GM23248 (cell line): ENCODE measurements around the gene CRYBA1. TPM values are rescaled to one million over a fixed set of nuclear protein-coding genes. Genes with fewer than 3 reads are reported as not detected.

Source experiments
- DNase-seq: peaks from one replicate; pipeline ENCODE4 v3.0.0-alpha.2; 2015
- H2AFZ ChIP-seq: fragments of 200-600 bp; sonication (generic); 2 replicates; pipeline ENCODE4 v1.6.1; 2016; ENCODE audit warnings: antibody characterized with exemption
- H3F3A ChIP-seq: fragments of 200-600 bp; sonication (generic); 2 replicates; pipeline ENCODE4 v1.6.1; 2016; ENCODE audit warnings: mild to moderate bottlenecking, antibody characterized with exemption, mixed run types; ENCODE audit not compliant: insufficient read depth
- H3K27ac ChIP-seq: fragments of 200-600 bp; sonication (generic); 2 replicates; pipeline ENCODE4 v1.5.1; 2016; ENCODE audit warnings: mild to moderate bottlenecking
- H3K27me3 ChIP-seq: fragments of 200-600 bp; sonication (generic); replicated peaks from 2 replicates; pipeline ENCODE4 v1.6.1; 2016; ENCODE audit warnings: mild to moderate bottlenecking; ENCODE audit not compliant: insufficient read depth
- H3K36me3 ChIP-seq: fragments of 200-600 bp; sonication (generic); 2 replicates; pipeline ENCODE4 v1.6.1; 2016; ENCODE audit warnings: low read depth, mild to moderate bottlenecking
- H3K4me1 ChIP-seq: fragments of 200-600 bp; sonication (generic); 2 replicates; pipeline ENCODE4 v1.6.1; 2016; ENCODE audit warnings: mild to moderate bottlenecking; ENCODE audit not compliant: insufficient read depth
- H3K4me2 ChIP-seq: fragments of 200-600 bp; sonication (generic); one replicate; pipeline ENCODE4 v1.6.1; 2016; ENCODE audit warnings: mild to moderate bottlenecking; ENCODE audit not compliant: unreplicated experiment
- H3K4me3 ChIP-seq: fragments of 200-600 bp; sonication (generic); 2 replicates; pipeline ENCODE4 v1.5.1; 2016; ENCODE audit warnings: mild to moderate bottlenecking
- H3K79me2 ChIP-seq: fragments of 200-600 bp; sonication (generic); 2 replicates; pipeline ENCODE4 v1.6.1; 2016; ENCODE audit warnings: mild to moderate bottlenecking; ENCODE audit not compliant: insufficient read depth
- H3K9ac ChIP-seq: fragments of 200-600 bp; sonication (generic); 2 replicates; pipeline ENCODE4 v1.6.1; 2016; ENCODE audit warnings: mild to moderate bottlenecking
- H3K9me2 ChIP-seq: fragments of 200-600 bp; sonication (generic); 2 replicates; pipeline ENCODE4 v1.6.1; 2016; ENCODE audit warnings: mixed run types, mild to moderate bottlenecking, moderate library complexity; ENCODE audit not compliant: insufficient read depth
- H3K9me3 ChIP-seq: fragments of 200-600 bp; sonication (generic); one replicate; pipeline ENCODE4 v1.6.1; 2017; ENCODE audit warnings: low read depth
- H4K20me1 ChIP-seq: fragments of 200-600 bp; sonication (generic); 2 replicates; pipeline ENCODE4 v1.6.0; 2016; ENCODE audit not compliant: insufficient read depth
- EZH2 ChIP-seq: fragments of 200-600 bp; sonication (generic); IDR thresholded peaks from 2 replicates; pipeline ENCODE4 v1.6.1; 2018; ENCODE audit warnings: antibody characterized with exemption, mild to moderate bottlenecking; ENCODE audit not compliant: insufficient read depth, poor library complexity, severe bottlenecking
- EZH2phosphoT487 ChIP-seq: fragments of 200-600 bp; sonication (generic); IDR thresholded peaks from 2 replicates; pipeline ENCODE4 v1.6.1; 2018; ENCODE audit warnings: antibody characterized with exemption, moderate library complexity, mild to moderate bottlenecking, low read depth; ENCODE audit not compliant: insufficient read depth
- WGBS, 2 experiments: methylation state at CpG; one replicate each; pipeline ENCODE4 v1.1.6; 2015 to 2017; ENCODE audit warnings: low lambda C conversion rate in 2 of 2, low coverage in 1 of 2; ENCODE audit errors: missing lambda C conversion rate in 2 of 2; 5-methylcytosine and 5-hydroxymethylcytosine counted together
- in situ Hi-C: fragments of 300-500 bp; cut with MboI; formaldehyde crosslinking; loops from 2 replicates; pipeline ENCODE4 v1.15.0; 2020
- polyA plus RNA-seq: library from polyadenylated mRNA; unstranded; fragments of >200 nt; fragmentation: Nextera tagmentation; extraction: Ambion mirVana; gene quantifications from 2 replicates; pipeline ENCODE4 v1.2.1, GENCODE V29; 2016
- total RNA-seq: library from RNA; depleted of rRNA; stranded (reverse); fragments of >200 nt; shearing (Covaris generic); gene quantifications from 2 replicates; pipeline ENCODE4 v1.2.3, GENCODE V29; 2014

CRYBA1 gene
- total and polyA plus RNA-seq, 2 experiments from 2014 or later = not detected

- peak; percentile 100 for DNase-seq
- peak within 1 kb of the TSS; percentile 87 for H3K4me2 ChIP-seq
- peak within 1 kb of the TSS; percentile 84 for H2AFZ ChIP-seq
- H3K4me1 ChIP-seq = peaks cover 18% of the 10 kb centered on the region
- peak within 1 kb of the TSS; percentile 97 for H3K4me3 ChIP-seq
- H3K9me3 ChIP-seq = no peaks in the 10 kb centered on the region
- H3K27ac ChIP-seq = peak within 1 kb of the TSS; percentile 94
- 0 to 1% methylated on average over 29 to 31 of the region's 31 CpGs for WGBS, 2 experiments
- no peaks in the 10 kb centered on the region for H3K27me3 ChIP-seq
- in situ Hi-C loops = no loop called here
- H3K79me2 ChIP-seq = peaks cover 45% of the 10 kb centered on the region
- H3K36me3 ChIP-seq = peaks cover 10% of the 10 kb centered on the region; the same call in 1 of the 2 replicates
- peaks cover 33% of the 10 kb centered on the region for H3F3A ChIP-seq
- H3K9me2 ChIP-seq = no peaks in the 10 kb centered on the region
- H4K20me1 ChIP-seq = peaks cover 22% of the 10 kb centered on the region; the same call in 1 of the 2 replicates
- no peak for TF ChIP-seq EZH2
- H3K9ac ChIP-seq = peak within 1 kb of the TSS; percentile 92
Observed at GRCh38 chr17:29293890-29294579, 47.4 kb downstream of the CRYBA1 start, which contains the start of gene NUFIP2. NUFIP2 (minus strand) TSS chr17:29294148; CDS start chr17:29294059, 89 bp downstream.

- Histone ChIP-seq H3K9ac (peak overlapping the region; percentile 92), H3K9me3 (no peaks in the 10 kb centered on the region), H3K36me3 (peaks cover 8% of the 10 kb centered on the region; the same call in 1 of the 2 replicates), H3F3A (peaks cover 31% of the 10 kb centered on the region), H2AFZ (peak overlapping the region; percentile 84), H3K4me2 (peak overlapping the region; percentile 77), H3K27ac (peak overlapping the region; percentile 94), H3K9me2 (no peaks in the 10 kb centered on the region), H3K4me3 (peak overlapping the region; percentile 97), H3K4me1 (peaks cover 13% of the 10 kb centered on the region), H4K20me1 (peaks cover 18% of the 10 kb centered on the region; the same call in 1 of the 2 replicates), H3K27me3 (no peaks in the 10 kb centered on the region), H3K79me2 (peaks cover 40% of the 10 kb centered on the region)
- in situ Hi-C loops = no loop called here
- TF ChIP-seq EZH2phosphoT487 (no peak), EZH2 (no peak)
- DNase-seq = no peak
- WGBS, 2 experiments = 1 to 2% methylated on average over 2 of the region's 2 CpGs
Observed at GRCh38 chr17:29294580-29294900, 47.9 kb downstream of the CRYBA1 start.

- Histone ChIP-seq H3K4me3 (no peak overlapping the region), H3K4me2 (no peak overlapping the region), H3K27ac (no peak overlapping the region), H3K4me1 (peaks cover 4% of the 10 kb centered on the region), H3F3A (peaks cover 27% of the 10 kb centered on the region), H3K9me3 (no peaks in the 10 kb centered on the region), H3K36me3 (no peaks in the 10 kb centered on the region), H3K27me3 (no peaks in the 10 kb centered on the region), H3K9me2 (no peaks in the 10 kb centered on the region), H4K20me1 (peaks cover 10% of the 10 kb centered on the region; the same call in 1 of the 2 replicates), H3K9ac (no peak overlapping the region), H2AFZ (no peak overlapping the region), H3K79me2 (peaks cover 32% of the 10 kb centered on the region)
- in situ Hi-C loops = no loop called here
- WGBS, 2 experiments = 85 to 86% methylated on average over 3 of the region's 3 CpGs
- TF ChIP-seq EZH2 = no peak
- TF ChIP-seq EZH2phosphoT487 = no peak
- no peak for DNase-seq
Observed at GRCh38 chr17:29295420-29295819, 48.8 kb downstream of the CRYBA1 start.

GRCh38 chr17:29299031-29299430 lies 52.4 kb downstream of the CRYBA1 start:
- no peak overlapping the region for H3K9ac ChIP-seq
- WGBS, 2 experiments = 90 to 91% methylated on average over 2 of the region's 2 CpGs
- in situ Hi-C loops = no loop called here
- H3F3A ChIP-seq = peaks cover 9% of the 10 kb centered on the region; the same call in 1 of the 2 replicates
- no peak for DNase-seq
- no peaks in the 10 kb centered on the region for H3K27me3 ChIP-seq
- no peak overlapping the region for H2AFZ ChIP-seq
- TF ChIP-seq EZH2phosphoT487 (no peak), EZH2 (no peak)
- no peak overlapping the region for H3K4me2 ChIP-seq
- H3K4me1 ChIP-seq = no peaks in the 10 kb centered on the region
- no peaks in the 10 kb centered on the region; the same call in 1 of the 2 replicates for H3K79me2 ChIP-seq
- no peaks in the 10 kb centered on the region for H4K20me1 ChIP-seq
- no peak overlapping the region for H3K27ac ChIP-seq
- no peaks in the 10 kb centered on the region for H3K9me3 ChIP-seq
- H3K9me2 ChIP-seq = no peaks in the 10 kb centered on the region
- no peaks in the 10 kb centered on the region for H3K36me3 ChIP-seq
- H3K4me3 ChIP-seq = no peak overlapping the region
